IPS-NIHi7 (cell line): ENCODE measurements around the gene EFCAB6.

Experiments used
- DNase-seq: peaks from one replicate; pipeline ENCODE4 v3.0.0; 2012; ENCODE audit warnings: mixed read lengths; ENCODE audit errors: extremely low spot score

Gene EFCAB6

GRCh38 chr22:43550024-43550620 is 262.0 kb downstream of the EFCAB6 start:
- DNase-seq: no peak

- DNase-seq: no peak
These were observed 265.9 kb downstream of the EFCAB6 start for GRCh38 chr22:43546186-43546585.

GRCh38 chr22:43544289-43544673 is 267.8 kb downstream of the EFCAB6 start:
- no peak for DNase-seq

GRCh38 chr22:43543522-43544288 is 268.4 kb downstream of the EFCAB6 start:
- DNase-seq: no peak

GRCh38 chr22:43542681-43543521 is 269.2 kb downstream of the EFCAB6 start:
- no peak for DNase-seq

- no peak for DNase-seq
These were observed 270.4 kb downstream of the EFCAB6 start for GRCh38 chr22:43541462-43542407.

GRCh38 chr22:43541022-43541421 is 271.1 kb downstream of the EFCAB6 start:
- no peak for DNase-seq

GRCh38 chr22:43540529-43540923 is 271.6 kb downstream of the EFCAB6 start:
- no peak for DNase-seq

GRCh38 chr22:43539572-43540528 is 272.3 kb downstream of the EFCAB6 start:
- DNase-seq: no peak

GRCh38 chr22:43537019-43537585 is 275.0 kb downstream of the EFCAB6 start:
- DNase-seq: no peak

GRCh38 chr22:43535741-43536140 is 276.4 kb downstream of the EFCAB6 start:
- no peak for DNase-seq

GRCh38 chr22:43535336-43535735 is 276.8 kb downstream of the EFCAB6 start:
- no peak for DNase-seq

- DNase-seq: no peak
These were observed 277.2 kb downstream of the EFCAB6 start for GRCh38 chr22:43534916-43535315.

- no peak for DNase-seq
These were observed 278.3 kb downstream of the EFCAB6 start for GRCh38 chr22:43533656-43534428.

GRCh38 chr22:43533156-43533530 is 279.0 kb downstream of the EFCAB6 start:
- DNase-seq: no peak

- DNase-seq: no peak
These were observed 279.6 kb downstream of the EFCAB6 start for GRCh38 chr22:43532301-43533155.

- DNase-seq: no peak
These were observed 280.5 kb downstream of the EFCAB6 start for GRCh38 chr22:43531651-43532050.
